ENCODE measurements around the gene AMBRA1. TPM values are rescaled to one million over a fixed set of nuclear protein-coding genes. Genes with fewer than 3 reads are reported as not detected.

Gene AMBRA1, protein sequence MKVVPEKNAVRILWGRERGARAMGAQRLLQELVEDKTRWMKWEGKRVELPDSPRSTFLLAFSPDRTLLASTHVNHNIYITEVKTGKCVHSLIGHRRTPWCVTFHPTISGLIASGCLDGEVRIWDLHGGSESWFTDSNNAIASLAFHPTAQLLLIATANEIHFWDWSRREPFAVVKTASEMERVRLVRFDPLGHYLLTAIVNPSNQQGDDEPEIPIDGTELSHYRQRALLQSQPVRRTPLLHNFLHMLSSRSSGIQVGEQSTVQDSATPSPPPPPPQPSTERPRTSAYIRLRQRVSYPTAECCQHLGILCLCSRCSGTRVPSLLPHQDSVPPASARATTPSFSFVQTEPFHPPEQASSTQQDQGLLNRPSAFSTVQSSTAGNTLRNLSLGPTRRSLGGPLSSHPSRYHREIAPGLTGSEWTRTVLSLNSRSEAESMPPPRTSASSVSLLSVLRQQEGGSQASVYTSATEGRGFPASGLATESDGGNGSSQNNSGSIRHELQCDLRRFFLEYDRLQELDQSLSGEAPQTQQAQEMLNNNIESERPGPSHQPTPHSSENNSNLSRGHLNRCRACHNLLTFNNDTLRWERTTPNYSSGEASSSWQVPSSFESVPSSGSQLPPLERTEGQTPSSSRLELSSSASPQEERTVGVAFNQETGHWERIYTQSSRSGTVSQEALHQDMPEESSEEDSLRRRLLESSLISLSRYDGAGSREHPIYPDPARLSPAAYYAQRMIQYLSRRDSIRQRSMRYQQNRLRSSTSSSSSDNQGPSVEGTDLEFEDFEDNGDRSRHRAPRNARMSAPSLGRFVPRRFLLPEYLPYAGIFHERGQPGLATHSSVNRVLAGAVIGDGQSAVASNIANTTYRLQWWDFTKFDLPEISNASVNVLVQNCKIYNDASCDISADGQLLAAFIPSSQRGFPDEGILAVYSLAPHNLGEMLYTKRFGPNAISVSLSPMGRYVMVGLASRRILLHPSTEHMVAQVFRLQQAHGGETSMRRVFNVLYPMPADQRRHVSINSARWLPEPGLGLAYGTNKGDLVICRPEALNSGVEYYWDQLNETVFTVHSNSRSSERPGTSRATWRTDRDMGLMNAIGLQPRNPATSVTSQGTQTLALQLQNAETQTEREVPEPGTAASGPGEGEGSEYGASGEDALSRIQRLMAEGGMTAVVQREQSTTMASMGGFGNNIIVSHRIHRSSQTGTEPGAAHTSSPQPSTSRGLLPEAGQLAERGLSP (N-terminal part only)
- total RNA-seq (2021; fragmentation: NEBNext Ultra II Directional; extraction: Animal tissue kit (Norgen Biotek cat#: 25700)) (35.6 and 37.4 TPM in 2 replicates), polyA plus RNA-seq (2011; rRNA removed) (14.2 and 22.5 TPM in 2 replicates), polyA minus RNA-seq (2011; rRNA and poly(A)+ RNA removed) (47.9 and 50.7 TPM in 2 replicates)
- polyA plus RNA-seq (2011; cell fraction: cytosol; rRNA removed) = 12.5 TPM
- 22.7 TPM for polyA plus RNA-seq (2011; cell fraction: nucleus; rRNA removed)
- 20.5 to 24.5 TPM (median 22.3 TPM) in 4 replicates for polyA plus RNA-seq (2012, experiment 1 of 2)
- 30.8 TPM for polyA plus RNA-seq (2012, experiment 2 of 2)
- 11.4 TPM for polyA plus RNA-seq (2013, experiment 1 of 2)
- polyA plus RNA-seq (2013, experiment 2 of 2) = 10.2 TPM
- 21.3 TPM for polyA minus RNA-seq (2011; cell fraction: cytosol; rRNA and poly(A)+ RNA removed)
- 58.3 TPM for polyA minus RNA-seq (2011; cell fraction: nucleus; rRNA and poly(A)+ RNA removed)
- long read RNA-seq, experiment 1, partial matches to known transcripts = 14 of 17 reads
- long read RNA-seq, experiment 1, other reads (novel, unspliced or antisense) = 3 of 17 reads
- long read RNA-seq, experiment 2 = 0 reads

DNA sequence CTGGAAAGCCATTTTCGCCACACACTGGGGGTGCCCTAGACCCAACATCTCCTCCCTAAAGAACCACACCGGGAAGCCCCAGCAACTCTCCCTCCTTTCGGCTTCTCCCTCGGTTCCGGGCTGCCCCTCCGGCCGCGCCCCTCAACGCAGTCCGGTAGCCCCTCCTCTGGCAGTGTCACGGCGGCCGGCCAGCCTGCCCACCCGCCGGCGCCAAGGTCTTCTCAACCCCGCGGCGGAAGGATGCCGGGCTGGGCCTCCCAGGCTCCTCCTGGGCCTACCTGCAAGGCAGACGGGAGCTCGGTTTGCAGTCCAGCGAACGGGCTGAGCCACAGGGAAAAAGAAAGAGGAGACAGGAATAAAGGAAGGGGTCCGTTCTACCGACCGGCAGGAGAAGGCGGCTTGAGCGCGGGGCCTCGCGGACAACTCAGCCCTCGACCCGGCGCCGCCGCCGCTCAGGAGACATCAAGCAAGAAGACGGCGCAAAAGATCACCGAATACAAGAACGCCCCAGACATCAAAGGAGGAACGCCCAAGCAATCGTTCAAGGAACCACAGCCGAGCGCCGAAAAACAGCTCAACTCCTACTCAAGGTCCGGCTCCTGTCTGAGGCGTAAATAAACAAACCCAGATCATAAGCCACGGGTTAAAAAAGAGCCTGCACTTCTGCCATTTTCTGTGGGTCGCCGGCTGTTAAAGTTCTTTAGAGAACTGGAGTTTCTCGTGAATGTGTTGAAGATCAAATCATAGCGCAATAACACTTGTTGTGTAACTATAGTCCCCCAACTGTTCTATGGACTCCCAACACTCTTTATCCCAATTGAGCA, at the start of gene AMBRA1:
AMBRA1 (minus strand) TSS at position 474 of the 824 bp plus-strand sequence. CDS start 45,643 bp downstream, outside the sequence.
- WGBS, 2 experiments (ENCODE audit: extremely low coverage in 1 of 2, insufficient coverage in 1 of 2, insufficient read length in 1 of 2, insufficient replicate concordance in 2 of 2, low coverage in 1 of 2, low lambda C conversion rate in 2 of 2, missing lambda C conversion rate in 1 of 2) = 3% methylated on average over 54 of the region's 54 CpGs; no CpG with 5 or more reads in 1 of the 2 experiments
- POLR2A ChIA-PET (ENCODE audit: partially characterized antibody) = interaction anchor here (0.6 to 1.6 kb wide), 19 partner anchors 9 to 241 kb away, joined by 3 to 7 read pairs (median 3); partner anchors contain the start of gene MDK
- FAIRE-seq = peak; percentile 50
- TF ChIP-seq YY1 (IDR thresholded peaks at IDR 0.05; ENCODE audit: low read depth, low read length) = peak; percentile 81
- TF ChIP-seq EGR1 (IDR thresholded peaks at IDR 0.05; ENCODE audit: borderline replicate concordance, low read depth, low read length) = 0 out of 2 replicates have a peak, but pooled peaks have one; percentile 50
- peak; percentile 23 to 83 for TF ChIP-seq POLR2A (IDR thresholded peaks at IDR 0.05; ENCODE audit: control extremely low read depth in 1 of 2, low read depth in 2 of 2, low read length in 2 of 2)

More for the DNA sequence above, at the start of gene AMBRA1:
- Histone ChIP-seq H3K14ac (ENCODE audit: insufficient read length) (no peak within 1 kb of the TSS), H3K56ac (replicated peaks; ENCODE audit: insufficient read length, low read depth, low read length) (peak within 1 kb of the TSS; percentile 43), H3K36me3 (ENCODE audit: control insufficient read depth in 2 of 4, insufficient read depth in 4 of 4, low read length in 3 of 4) (no peaks in the 10 kb centered on the region), H4K20me1 (replicated peaks in 1 of 2; ENCODE audit: control insufficient read depth in 1 of 2, insufficient read depth in 2 of 2, low read length in 2 of 2) (peaks cover 3 to 5% of the 10 kb centered on the region in 2 experiments), H2BK12ac (ENCODE audit: low read depth, low read length) (no peak within 1 kb of the TSS), H3K23me2 (ENCODE audit: low read depth, low read length) (no peaks in the 10 kb centered on the region), H3K9ac (replicated peaks in 1 of 4; ENCODE audit: extremely low read depth in 1 of 4, low read depth in 3 of 4, low read length in 3 of 4) (peak within 1 kb of the TSS; percentile 11 to 94 (median 72)), H2BK15ac (ENCODE audit: low read length) (no peak within 1 kb of the TSS), H3K18ac (ENCODE audit: extremely low read depth, low read length) (0 out of 2 replicates have a peak within 1 kb of the TSS, but pooled peaks have one; percentile 15), H2BK20ac (ENCODE audit: low read length) (no peak within 1 kb of the TSS), H4K5ac (ENCODE audit: insufficient read length, low read depth, low read length) (peak within 1 kb of the TSS; percentile 27), H2BK5ac (ENCODE audit: low read depth, low read length) (peak within 1 kb of the TSS; percentile 73; the same call in 1 of the 2 replicates), H2AFZ (ENCODE audit: low read length) (peak within 1 kb of the TSS; percentile 74), H4K8ac (ENCODE audit: extremely low read depth, insufficient read depth, low read length) (peak within 1 kb of the TSS; percentile 83; the same call in 1 of the 2 replicates), H3K9me3 (ENCODE audit: insufficient read depth in 2 of 2, low read depth in 1 of 2, low read length in 1 of 2) (no peaks in the 10 kb centered on the region), H2AK5ac (ENCODE audit: low read depth, low read length) (no peak within 1 kb of the TSS), H3K27ac (ENCODE audit: low read depth, low read length) (peak within 1 kb of the TSS; percentile 48; the same call in 1 of the 2 replicates), H3K4me3 (ENCODE audit: extremely low read depth in 1 of 4, insufficient read depth in 2 of 4, low read depth in 3 of 4, low read length in 4 of 4) (peak within 1 kb of the TSS; percentile 82 to 95 (median 92)), H3K79me1 (ENCODE audit: low read depth, low read length) (peaks cover 2% of the 10 kb centered on the region; the same call in 1 of the 2 replicates), H2BK120ac (replicated peaks; ENCODE audit: low read depth, low read length) (no peak within 1 kb of the TSS), H4K91ac (replicated peaks; ENCODE audit: insufficient read length, low read length) (peak within 1 kb of the TSS; percentile 64), H3K79me2 (ENCODE audit: control insufficient read depth in 1 of 2, insufficient read depth in 2 of 2, low read length in 2 of 2) (peaks cover 11 to 50% of the 10 kb centered on the region in 2 experiments), H3K27me3 (replicated peaks in 1 of 4; ENCODE audit: control insufficient read depth in 3 of 4, extremely low read depth in 1 of 4, insufficient read depth in 3 of 4, low read length in 3 of 4) (no peaks in the 10 kb centered on the region), H3K4me2 (ENCODE audit: insufficient read depth in 1 of 2, low read depth in 2 of 2, low read length in 2 of 2) (peak within 1 kb of the TSS; percentile 82 to 87), H3K23ac (ENCODE audit: insufficient read length) (no peak within 1 kb of the TSS), H3K4me1 (replicated peaks in 1 of 4; ENCODE audit: control insufficient read depth in 3 of 4, insufficient read depth in 4 of 4, low read length in 3 of 4) (peaks cover 0 to 5% (median 3%) of the 10 kb centered on the region in 4 experiments; a peak in 4 of 7 replicates), H3K4ac (replicated peaks; ENCODE audit: insufficient read length, low read depth, low read length) (no peak within 1 kb of the TSS)
- DNase-seq (ENCODE audit: low read depth in 1 of 2, low spot score in 2 of 2) = peak; percentile 75 to 95
- CTCF ChIA-PET (ENCODE audit: partially characterized antibody) = interaction anchor here (0.6 to 1.6 kb wide), 3 partner anchors 9 to 65 kb away, joined by 3 to 5 read pairs (median 4); no protein-coding TSS in a partner anchor

All from H1 (cell line).